HG03342 (cell line): ENCODE data around the gene POTEI.
"Not testable (repeated sequence)": the region's sequence is repeated elsewhere in the genome, so short reads cannot be mapped to it uniquely, and the experiment has no call there.

Source experiments
- ATAC-seq: cut with Tn5 transposase; IDR thresholded peaks from one replicate; pipeline ENCODE4 v1.9.1; 2021; ENCODE audit warnings: mild to moderate bottlenecking, moderate library complexity; ENCODE audit not compliant: unreplicated experiment

POTEI gene

GRCh38 chr2:130509228-130509627, at the start of gene POTEI:
Gene POTEI (minus strand): TSS chr2:130509328. CDS start chr2:130509235, 93 bp downstream.
- not testable (repeated sequence) for ATAC-seq

- ATAC-seq: not testable (repeated sequence)
Observed at GRCh38 chr2:130556441-130556840, 47.3 kb upstream of the POTEI start.

DNA sequence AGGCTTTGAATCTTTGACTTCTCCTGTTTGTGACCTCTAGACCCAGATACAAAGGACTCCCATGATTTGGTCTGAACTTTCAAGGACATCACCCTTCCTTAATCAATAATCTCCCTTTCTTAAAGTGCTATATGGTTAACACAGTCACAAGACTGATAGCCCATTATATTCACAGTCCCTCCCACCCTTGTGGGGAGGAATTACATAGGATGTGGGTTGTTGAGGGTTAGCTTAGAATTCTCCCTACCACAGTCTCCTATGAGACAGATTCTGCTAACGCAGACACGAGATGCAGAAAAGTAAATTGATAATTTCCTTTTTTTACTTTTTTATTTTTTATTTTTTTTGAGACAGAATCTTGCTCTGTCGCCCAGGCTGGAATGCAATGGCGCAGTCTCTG, 45.0 kb upstream of the POTEI start:
- not testable (repeated sequence) for ATAC-seq

GRCh38 chr2:130549475-130549874, 40.3 kb upstream of the POTEI start:
- ATAC-seq: not testable (repeated sequence)

DNA sequence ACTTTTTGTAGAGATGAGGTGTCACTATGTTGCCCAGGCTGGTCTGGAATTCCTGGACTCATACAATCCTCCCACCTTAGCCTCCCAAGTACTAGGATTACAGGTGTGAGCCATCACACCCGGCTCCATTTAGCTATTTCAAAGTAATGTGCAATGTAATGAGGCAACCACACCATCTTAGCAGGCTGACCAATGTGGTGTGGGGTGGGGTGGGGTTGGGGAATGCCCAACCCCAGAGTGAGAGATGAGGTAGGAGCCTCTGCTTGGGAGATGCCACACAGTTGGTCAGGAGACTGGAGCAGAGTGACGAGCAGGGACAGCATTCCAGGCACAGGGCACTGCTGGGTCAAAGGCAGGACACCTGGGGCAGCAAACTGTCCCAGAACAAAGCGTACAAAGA, 39.3 kb upstream of the POTEI start:
- not testable (repeated sequence) for ATAC-seq

DNA sequence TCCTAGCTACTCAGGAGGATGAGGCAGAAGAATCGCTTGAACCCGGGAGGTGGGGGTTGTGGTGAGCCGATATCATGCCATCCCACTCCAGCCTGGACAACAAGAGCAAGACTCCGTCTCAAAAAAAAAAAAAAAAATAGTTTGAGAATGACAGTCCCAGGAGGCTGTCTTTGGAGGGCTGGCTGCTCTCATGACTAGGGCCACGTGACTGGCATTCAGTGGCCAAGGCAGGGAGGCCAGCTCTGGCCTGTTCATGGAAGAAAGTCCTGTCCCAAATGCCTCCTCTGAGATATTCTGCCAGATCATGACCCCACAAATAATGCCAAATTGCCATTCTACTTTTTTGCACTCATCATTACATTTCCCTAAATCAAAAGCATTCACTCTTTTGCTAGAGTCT, 35.9 kb upstream of the POTEI start:
- not testable (repeated sequence) for ATAC-seq

- not testable (repeated sequence) for ATAC-seq
Observed at GRCh38 chr2:130543785-130544528, 34.8 kb upstream of the POTEI start.

DNA sequence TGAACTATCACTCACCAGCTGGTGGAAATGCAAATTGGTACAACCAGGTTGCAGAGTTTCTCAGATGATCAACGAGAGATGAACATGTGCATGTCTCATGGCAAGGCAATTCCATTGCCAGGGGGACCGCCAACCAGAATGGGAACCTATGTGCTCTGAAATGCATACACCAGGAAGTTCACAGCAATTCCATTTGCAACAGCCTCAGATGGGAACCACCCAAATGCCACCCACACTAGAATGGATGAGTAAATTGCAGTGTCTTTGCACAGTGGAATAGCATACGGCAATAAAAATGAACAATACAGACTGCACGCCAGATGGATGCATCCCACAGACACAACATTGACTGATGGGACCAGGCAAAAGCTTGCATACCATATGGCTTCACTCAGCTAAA, 33.7 kb upstream of the POTEI start:
- not testable (repeated sequence) for ATAC-seq

- ATAC-seq: not testable (repeated sequence)
Observed at GRCh38 chr2:130538271-130538670, 29.1 kb upstream of the POTEI start.

DNA sequence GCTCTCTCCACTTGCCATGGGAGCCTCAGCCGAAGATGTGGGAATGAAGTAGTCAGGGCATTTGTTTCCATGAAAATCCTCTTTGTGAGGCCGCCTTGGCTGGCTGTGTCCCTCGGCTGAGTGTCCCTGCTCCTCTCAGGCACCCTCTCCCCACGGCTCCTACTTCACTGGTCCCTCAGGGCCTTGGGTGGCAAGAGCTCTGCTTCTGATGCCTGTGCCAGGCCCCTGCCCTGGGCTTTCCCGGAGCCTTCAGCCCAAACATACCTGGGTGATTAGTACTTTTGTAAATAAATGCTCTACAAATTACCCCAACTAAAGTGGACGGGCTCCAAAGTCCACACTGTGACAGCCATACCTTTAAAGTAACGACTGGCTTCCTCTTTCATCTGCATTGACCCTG, 27.5 kb upstream of the POTEI start:
- not testable (repeated sequence) for ATAC-seq

DNA sequence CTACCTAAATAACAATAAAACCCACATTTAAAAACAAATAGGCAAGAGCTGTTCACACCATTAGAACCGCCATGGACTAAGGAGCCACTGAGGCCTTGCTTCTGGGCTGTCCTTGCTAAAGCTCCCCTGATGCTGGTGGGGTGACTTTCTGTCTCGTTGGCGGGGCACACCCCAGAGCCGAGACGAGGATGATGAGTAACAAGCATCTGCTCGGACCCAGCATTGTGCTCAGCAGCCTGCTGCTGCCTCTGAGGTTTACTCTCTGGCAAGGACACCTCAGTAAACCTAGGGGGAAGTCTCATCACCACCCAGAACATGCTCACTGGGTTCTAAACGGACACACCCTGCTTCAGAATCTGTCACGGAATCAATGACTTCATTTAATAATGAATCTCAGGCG, 22.5 kb upstream of the POTEI start:
- not testable (repeated sequence) for ATAC-seq

DNA sequence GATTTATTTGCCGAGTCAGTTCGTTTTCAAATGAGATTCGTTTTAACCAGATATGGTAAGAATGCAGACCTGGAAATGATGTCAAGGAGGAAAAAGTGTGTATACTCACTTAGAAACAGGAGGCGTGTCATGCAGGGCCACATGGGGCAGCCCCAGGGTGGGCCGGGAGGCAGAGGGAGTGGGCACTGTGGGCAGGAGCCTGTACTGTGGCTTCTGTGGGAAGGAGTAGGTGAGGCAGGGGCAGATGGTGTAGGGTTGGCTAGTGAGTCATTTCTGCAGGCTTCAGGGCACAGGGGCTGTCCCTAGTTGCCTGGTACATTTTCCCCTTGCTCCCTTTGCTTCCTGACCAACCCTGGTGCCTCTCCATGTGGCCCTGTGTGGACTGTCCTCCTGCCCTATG, 22.1 kb upstream of the POTEI start:
- ATAC-seq: peak; percentile 57

- ATAC-seq: not testable (repeated sequence)
Observed at GRCh38 chr2:130530212-130530611, 21.1 kb upstream of the POTEI start.

DNA sequence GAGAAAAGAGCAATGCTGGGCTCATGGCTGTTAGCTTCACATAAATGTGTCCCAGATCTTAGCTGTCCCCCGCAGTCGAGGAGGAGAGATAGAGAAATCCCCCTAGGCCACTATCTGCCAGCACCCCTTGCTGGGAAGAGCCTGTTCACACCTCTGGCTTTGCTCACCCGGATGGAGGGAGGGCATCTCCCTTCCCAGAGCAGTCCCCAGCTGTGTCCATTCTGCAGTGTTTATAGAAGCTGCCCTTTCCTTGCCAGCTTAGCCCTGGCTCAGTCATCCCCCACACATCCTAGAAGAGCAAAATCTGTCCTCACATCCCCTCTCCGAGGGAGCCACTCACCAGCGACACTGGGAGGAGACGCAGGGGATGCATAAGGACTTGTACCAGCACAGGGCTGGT, 20.4 kb upstream of the POTEI start:
- ATAC-seq: not testable (repeated sequence)

- not testable (repeated sequence) for ATAC-seq
Observed at GRCh38 chr2:130527365-130527967, 18.3 kb upstream of the POTEI start.

- not testable (repeated sequence) for ATAC-seq
Observed at GRCh38 chr2:130522390-130522789, 13.3 kb upstream of the POTEI start.

- ATAC-seq: not testable (repeated sequence)
Observed at GRCh38 chr2:130520992-130521391, 11.9 kb upstream of the POTEI start, which contains the start of gene CFC1B. Gene CFC1B (plus strand): TSS chr2:130521222. CDS start chr2:130521485, 263 bp downstream.

- ATAC-seq: not testable (repeated sequence)
Observed at GRCh38 chr2:130518516-130519106, 9.5 kb upstream of the POTEI start.

- not testable (repeated sequence) for ATAC-seq
Observed at GRCh38 chr2:130511747-130512451, 2.8 kb upstream of the POTEI start.

- ATAC-seq: not testable (repeated sequence)
Observed at GRCh38 chr2:130510807-130511746, 1.9 kb upstream of the POTEI start.
